ENCODE measurements around the gene PEMT.

Gene PEMT

DNA sequence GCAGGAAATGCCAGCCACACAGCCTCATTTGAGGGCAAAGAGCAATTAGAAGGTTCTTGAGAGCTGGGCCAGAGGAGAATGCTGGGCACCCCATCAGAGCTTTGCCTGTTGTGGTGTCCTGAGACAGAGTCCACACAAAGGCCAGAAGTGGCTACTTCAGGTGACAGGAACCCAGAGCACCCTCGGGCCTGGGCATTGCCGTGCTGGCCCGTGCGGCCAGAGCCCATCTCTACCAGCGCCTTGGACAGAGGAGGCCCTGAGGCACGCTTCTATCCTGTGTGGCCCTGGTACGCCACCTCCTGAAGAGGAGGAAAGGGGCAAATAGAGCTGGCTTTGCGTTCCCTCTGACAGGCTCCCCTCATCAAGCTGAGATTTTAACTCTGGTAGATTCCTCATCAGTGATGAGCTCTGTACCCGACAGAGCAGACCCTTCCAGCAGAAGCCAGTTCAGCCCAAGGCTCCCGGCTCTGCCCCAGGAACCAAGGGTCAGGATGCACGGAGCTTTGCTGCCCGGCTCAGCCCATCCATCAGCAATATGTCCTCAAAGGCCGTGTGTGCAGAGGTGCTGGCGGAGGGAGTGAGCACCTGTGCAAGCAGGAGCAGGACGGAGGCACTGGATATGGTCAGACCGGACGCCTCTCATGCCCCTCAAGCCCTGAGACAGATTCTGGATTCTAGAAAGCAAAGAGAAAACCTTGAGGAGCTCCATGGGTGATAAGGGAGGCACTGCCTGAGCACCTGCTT is 91.9 kb downstream of the PEMT start:
- H3K27ac ChIP-seq (ENCODE audit: low read length): no peak overlapping the region
- H3K4me3 ChIP-seq (ENCODE audit: low read length): no peak overlapping the region
- H3K9me3 ChIP-seq (ENCODE audit: insufficient read depth, low read depth, low read length): no peaks in the 10 kb centered on the region
- H3K36me3 ChIP-seq (ENCODE audit: insufficient read depth, low read depth, low read length): no peaks in the 10 kb centered on the region
- peaks cover 16% of the 10 kb centered on the region for H3K27me3 ChIP-seq (ENCODE audit: insufficient read depth, low read length)
- H3K4me1 ChIP-seq (ENCODE audit: insufficient read depth, low read length): peaks cover 2% of the 10 kb centered on the region; the same call in 1 of the 2 replicates
- H3K9ac ChIP-seq (ENCODE audit: low read depth, low read length): no peak overlapping the region

GRCh38 chr17:17498606-17499301 is 92.8 kb downstream of the PEMT start:
- Histone ChIP-seq H3K27ac (ENCODE audit: low read length) (no peak overlapping the region), H3K4me3 (ENCODE audit: low read length) (no peak overlapping the region), H3K36me3 (ENCODE audit: insufficient read depth, low read depth, low read length) (no peaks in the 10 kb centered on the region), H3K27me3 (ENCODE audit: insufficient read depth, low read length) (peaks cover 25% of the 10 kb centered on the region), H3K9ac (ENCODE audit: low read depth, low read length) (no peak overlapping the region), H3K9me3 (ENCODE audit: insufficient read depth, low read depth, low read length) (no peaks in the 10 kb centered on the region), H3K4me1 (ENCODE audit: insufficient read depth, low read length) (peaks cover 10% of the 10 kb centered on the region)

DNA sequence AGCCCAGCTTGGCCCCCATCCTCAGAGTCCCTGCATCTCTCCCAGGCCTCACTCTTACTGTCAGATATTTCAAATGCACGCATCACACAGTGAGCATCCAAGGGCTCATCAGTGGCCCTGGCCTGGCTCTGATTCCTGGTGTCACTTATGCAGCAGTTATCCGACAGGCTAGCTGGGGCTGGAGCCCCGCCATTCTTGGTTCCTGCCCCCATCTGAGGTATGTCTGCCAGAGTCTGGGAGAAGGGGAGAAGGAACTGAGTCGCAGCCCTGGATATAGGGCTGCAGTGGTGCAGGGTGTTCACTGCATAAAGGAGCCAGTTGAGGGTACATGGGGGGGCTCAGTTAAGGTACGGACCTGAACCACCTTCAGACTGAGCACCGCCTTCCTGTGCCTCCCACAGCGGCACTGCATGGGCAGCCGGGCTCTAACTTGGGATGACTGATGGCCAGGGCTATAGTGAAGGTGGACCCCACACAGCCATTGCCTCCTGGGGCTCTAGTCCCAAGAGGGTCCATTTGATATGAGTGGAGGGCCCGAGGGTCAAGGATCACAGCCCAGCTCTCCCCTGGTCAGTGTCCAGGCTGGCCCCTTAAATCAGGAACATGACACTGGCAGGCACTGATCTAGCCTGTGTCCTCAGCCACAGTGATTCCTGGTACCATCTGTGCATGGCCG is 93.5 kb downstream of the PEMT start:
- Histone ChIP-seq H3K4me1 (ENCODE audit: insufficient read depth, low read length) (peaks cover 13% of the 10 kb centered on the region), H3K4me3 (ENCODE audit: low read length) (no peak overlapping the region), H3K9ac (ENCODE audit: low read depth, low read length) (no peak overlapping the region), H3K36me3 (ENCODE audit: insufficient read depth, low read depth, low read length) (no peaks in the 10 kb centered on the region), H3K9me3 (ENCODE audit: insufficient read depth, low read depth, low read length) (no peaks in the 10 kb centered on the region), H3K27me3 (ENCODE audit: insufficient read depth, low read length) (peaks cover 29% of the 10 kb centered on the region), H3K27ac (ENCODE audit: low read length) (no peak overlapping the region)

GRCh38 chr17:17497065-17497844 is 94.3 kb downstream of the PEMT start:
- H3K9me3 ChIP-seq (ENCODE audit: insufficient read depth, low read depth, low read length): no peaks in the 10 kb centered on the region
- H3K9ac ChIP-seq (ENCODE audit: low read depth, low read length): no peak overlapping the region
- H3K27ac ChIP-seq (ENCODE audit: low read length): no peak overlapping the region
- peaks cover 13% of the 10 kb centered on the region for H3K4me1 ChIP-seq (ENCODE audit: insufficient read depth, low read length)
- peak overlapping the region; percentile 77; the same call in 1 of the 2 replicates for H3K4me3 ChIP-seq (ENCODE audit: low read length)
- peaks cover 29% of the 10 kb centered on the region for H3K27me3 ChIP-seq (ENCODE audit: insufficient read depth, low read length)
- peaks cover 4% of the 10 kb centered on the region for H3K36me3 ChIP-seq (ENCODE audit: insufficient read depth, low read depth, low read length)

DNA sequence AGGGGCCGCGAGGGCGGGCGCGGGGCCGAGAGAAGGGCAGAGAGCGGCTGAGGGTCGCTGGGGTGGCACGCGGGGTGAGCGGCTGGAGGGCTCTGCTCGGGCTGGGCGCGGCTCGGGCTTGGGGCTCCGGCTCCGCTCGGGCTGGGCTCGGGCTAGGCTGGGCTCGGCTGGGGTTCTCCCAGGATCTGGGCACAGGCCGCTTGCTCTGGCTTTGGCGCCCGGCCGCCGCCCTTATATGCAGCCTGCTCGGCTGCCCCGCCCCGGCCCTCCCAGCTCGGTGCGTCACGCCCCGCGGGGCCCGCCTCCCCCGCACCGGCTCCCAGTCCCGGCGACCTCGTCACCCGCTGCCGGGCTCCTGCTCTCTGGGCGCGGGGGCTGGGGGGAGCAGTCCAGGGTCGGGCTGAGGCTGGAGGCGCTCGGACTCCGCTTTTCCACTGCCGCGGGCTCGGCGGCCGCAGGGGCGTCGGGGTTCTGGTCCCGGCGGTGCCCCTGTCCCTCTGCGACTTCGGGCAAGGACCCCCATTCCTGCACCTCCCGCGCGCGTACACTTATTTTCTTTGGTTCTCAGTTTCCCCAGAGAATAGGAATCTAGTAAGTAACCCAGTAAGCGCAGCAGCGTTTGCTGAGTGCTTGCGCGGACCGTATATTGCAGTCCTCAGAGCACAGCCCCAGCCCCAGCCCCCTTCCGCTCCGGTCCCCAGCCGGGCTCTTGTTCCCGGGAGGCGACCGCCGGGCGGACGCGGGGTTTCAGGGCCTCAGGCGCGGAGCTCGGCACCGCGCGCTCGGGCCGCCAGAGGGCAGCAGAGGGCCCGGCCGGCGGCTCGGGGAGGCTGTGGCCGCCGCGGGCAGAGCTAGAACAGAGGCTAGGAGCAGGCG is 95.1 kb downstream of the PEMT start, which contains the start of gene RASD1:
TSS of gene RASD1 (minus strand) at position 207 of the 876 bp plus-strand sequence. CDS start 214 bp downstream, outside the sequence.
- peaks cover 13% of the 10 kb centered on the region for H3K4me1 ChIP-seq (ENCODE audit: insufficient read depth, low read length)
- peaks cover 29% of the 10 kb centered on the region for H3K27me3 ChIP-seq (ENCODE audit: insufficient read depth, low read length)
- H3K9me3 ChIP-seq (ENCODE audit: insufficient read depth, low read depth, low read length): no peaks in the 10 kb centered on the region
- peaks cover 12% of the 10 kb centered on the region for H3K36me3 ChIP-seq (ENCODE audit: insufficient read depth, low read depth, low read length)
- peak within 1 kb of the TSS; percentile 74; the same call in 1 of the 2 replicates for H3K9ac ChIP-seq (ENCODE audit: low read depth, low read length)
- H3K27ac ChIP-seq (ENCODE audit: low read length): no peak within 1 kb of the TSS
- peak within 1 kb of the TSS; percentile 77 for H3K4me3 ChIP-seq (ENCODE audit: low read length)

- H3K27ac ChIP-seq (ENCODE audit: low read length): no peak overlapping the region
- H3K9ac ChIP-seq (ENCODE audit: low read depth, low read length): peak overlapping the region; percentile 41; the same call in 1 of the 2 replicates
- peaks cover 20% of the 10 kb centered on the region for H3K36me3 ChIP-seq (ENCODE audit: insufficient read depth, low read depth, low read length)
- H3K27me3 ChIP-seq (ENCODE audit: insufficient read depth, low read length): peaks cover 29% of the 10 kb centered on the region
- H3K4me3 ChIP-seq (ENCODE audit: low read length): peak overlapping the region; percentile 77
- H3K9me3 ChIP-seq (ENCODE audit: insufficient read depth, low read depth, low read length): no peaks in the 10 kb centered on the region
- H3K4me1 ChIP-seq (ENCODE audit: insufficient read depth, low read length): peaks cover 13% of the 10 kb centered on the region
Observed at GRCh38 chr17:17495536-17496188, 95.8 kb downstream of the PEMT start.

- Histone ChIP-seq H3K9ac (ENCODE audit: low read depth, low read length) (peak overlapping the region; percentile 41; the same call in 1 of the 2 replicates), H3K9me3 (ENCODE audit: insufficient read depth, low read depth, low read length) (no peaks in the 10 kb centered on the region), H3K36me3 (ENCODE audit: insufficient read depth, low read depth, low read length) (peaks cover 24% of the 10 kb centered on the region), H3K27me3 (ENCODE audit: insufficient read depth, low read length) (peaks cover 29% of the 10 kb centered on the region), H3K4me1 (ENCODE audit: insufficient read depth, low read length) (peaks cover 13% of the 10 kb centered on the region), H3K27ac (ENCODE audit: low read length) (no peak overlapping the region), H3K4me3 (ENCODE audit: low read length) (peak overlapping the region; percentile 77)
Observed at GRCh38 chr17:17494870-17495535, 96.5 kb downstream of the PEMT start.

GRCh38 chr17:17494499-17494869 is 97.0 kb downstream of the PEMT start:
- Histone ChIP-seq H3K27me3 (ENCODE audit: insufficient read depth, low read length) (peaks cover 29% of the 10 kb centered on the region), H3K4me1 (ENCODE audit: insufficient read depth, low read length) (peaks cover 13% of the 10 kb centered on the region), H3K9me3 (ENCODE audit: insufficient read depth, low read depth, low read length) (no peaks in the 10 kb centered on the region), H3K27ac (ENCODE audit: low read length) (no peak overlapping the region), H3K9ac (ENCODE audit: low read depth, low read length) (peak overlapping the region; percentile 37; the same call in 1 of the 2 replicates), H3K4me3 (ENCODE audit: low read length) (peak overlapping the region; percentile 77; the same call in 1 of the 2 replicates), H3K36me3 (ENCODE audit: insufficient read depth, low read depth, low read length) (peaks cover 29% of the 10 kb centered on the region)

DNA sequence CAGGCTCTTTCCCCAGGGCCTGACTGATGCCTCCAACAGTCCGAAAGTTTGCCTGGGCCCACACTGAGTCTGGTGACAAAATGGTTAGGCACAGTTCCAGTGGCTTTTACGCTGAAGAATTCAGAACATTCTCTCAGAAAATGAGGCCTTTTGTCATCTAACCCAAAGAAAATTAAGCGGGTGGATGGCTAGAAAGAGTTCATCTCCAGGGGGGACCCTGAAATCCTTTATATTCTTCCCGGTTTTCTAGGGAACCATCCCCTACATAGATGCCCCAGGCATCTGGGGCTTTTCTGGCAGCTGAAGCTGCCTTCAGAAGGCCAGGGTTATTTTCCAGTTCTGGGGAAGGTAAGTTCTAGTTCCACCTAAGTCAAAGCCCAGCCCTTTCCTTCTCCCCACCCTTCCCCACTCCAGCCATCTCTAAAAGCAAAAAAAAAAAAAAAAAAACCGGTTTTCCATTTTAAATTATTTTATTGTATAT is 97.5 kb downstream of the PEMT start:
- Histone ChIP-seq H3K27ac (ENCODE audit: low read length) (no peak overlapping the region), H3K9me3 (ENCODE audit: insufficient read depth, low read depth, low read length) (no peaks in the 10 kb centered on the region), H3K4me1 (ENCODE audit: insufficient read depth, low read length) (peaks cover 13% of the 10 kb centered on the region), H3K27me3 (ENCODE audit: insufficient read depth, low read length) (peaks cover 29% of the 10 kb centered on the region), H3K36me3 (ENCODE audit: insufficient read depth, low read depth, low read length) (peaks cover 32% of the 10 kb centered on the region), H3K9ac (ENCODE audit: low read depth, low read length) (no peak overlapping the region), H3K4me3 (ENCODE audit: low read length) (0 out of 2 replicates have a peak overlapping the region, but pooled peaks have one; percentile 77)
